Astrocyte of the spinal cord (primary cell): ENCODE measurements around the gene CD82.
A peak's percentile ranks its signal among the peaks of the same experiment; 100 is the strongest.

Experiments
- DNase-seq: peaks from one replicate; pipeline ENCODE4 v3.0.0; 2011; ENCODE audit warnings: low read depth, low spot score
- H3K4me3 ChIP-seq: 2 replicates; pipeline ENCODE4 v1.5.1; 2011; ENCODE audit warnings: low read depth, mild to moderate bottlenecking, low read length, moderate library complexity
- CTCF ChIP-seq: IDR thresholded peaks from 2 replicates; pipeline ENCODE4 v1.5.1; 2012; ENCODE audit warnings: low read depth, mild to moderate bottlenecking, low read length, inconsistent platforms
- in situ Hi-C: cut with HindIII; loops from 2 replicates; pipeline ENCODE4 v1.10.0; 2017; ENCODE audit warnings: low sequenced_read_pairs

Gene CD82

GRCh38 chr11:44651535-44652155, 86.2 kb downstream of the CD82 start:
- no peak overlapping the region for H3K4me3 ChIP-seq
- in situ Hi-C loops: no loop called here
- no peak for DNase-seq
- no peak for TF ChIP-seq CTCF

GRCh38 chr11:44652901-44653644, 87.6 kb downstream of the CD82 start:
- no peak for TF ChIP-seq CTCF
- in situ Hi-C loops: no loop called here
- DNase-seq: no peak
- no peak overlapping the region for H3K4me3 ChIP-seq

- H3K4me3 ChIP-seq: no peak overlapping the region
- DNase-seq: no peak
- TF ChIP-seq CTCF: no peak
- in situ Hi-C loops: no loop called here
Measured at GRCh38 chr11:44654057-44654456, 88.6 kb downstream of the CD82 start.

DNA sequence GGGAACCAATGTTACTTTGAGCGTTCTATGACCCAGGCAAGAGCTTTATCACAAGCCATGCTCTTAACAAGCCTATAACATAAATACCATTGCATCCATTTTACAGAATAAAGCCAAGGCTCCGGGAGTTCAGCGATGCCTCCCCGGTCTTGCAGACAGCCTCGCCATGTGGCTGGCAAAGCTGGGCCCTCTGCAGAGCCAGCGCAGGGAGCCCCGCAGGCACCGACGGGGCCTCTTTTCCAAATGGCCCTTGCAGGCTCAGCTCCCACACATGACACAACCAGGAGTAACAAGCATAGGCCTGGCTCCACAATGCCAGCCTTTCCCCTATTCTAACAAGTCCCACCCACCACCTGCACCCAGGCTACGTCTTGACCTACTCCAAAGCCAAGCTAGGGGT, 89.1 kb downstream of the CD82 start:
- TF ChIP-seq CTCF: no peak
- H3K4me3 ChIP-seq: no peak overlapping the region
- no peak for DNase-seq
- in situ Hi-C loops: no loop called here

DNA sequence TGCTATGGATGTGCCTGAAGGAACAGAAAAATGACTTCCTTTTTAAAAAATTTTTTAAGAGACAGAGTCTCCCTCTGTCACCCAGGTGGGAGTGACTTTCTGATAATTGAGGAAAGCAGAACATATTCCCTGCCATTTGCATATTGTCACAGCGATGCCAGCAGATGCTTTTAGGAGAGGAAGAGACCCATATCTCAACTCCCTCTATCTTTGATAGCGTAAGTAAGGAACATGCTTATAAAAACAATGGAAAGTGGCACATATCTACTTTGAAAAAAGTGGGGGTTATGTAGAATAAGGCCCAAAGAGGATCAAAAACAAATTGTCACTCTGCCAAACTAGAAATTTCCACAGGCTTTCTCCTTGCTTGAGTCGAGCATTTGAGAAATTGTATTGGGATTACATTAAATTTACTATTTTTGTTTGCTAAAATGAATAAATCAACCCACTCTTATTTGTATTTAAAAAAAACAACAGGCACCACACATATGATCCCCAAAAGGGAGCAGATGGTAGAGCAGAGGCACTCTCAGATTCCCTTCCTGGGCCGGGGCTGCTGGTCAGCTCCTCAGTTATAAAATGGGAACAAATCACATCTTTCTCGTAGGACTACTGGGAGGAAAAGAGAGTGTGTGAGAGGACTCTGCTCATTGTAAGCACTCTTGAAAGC, 92.5 kb downstream of the CD82 start:
- no peak for TF ChIP-seq CTCF
- H3K4me3 ChIP-seq: no peak overlapping the region
- in situ Hi-C loops: no loop called here
- DNase-seq: no peak

GRCh38 chr11:44658506-44658850, 93.0 kb downstream of the CD82 start:
- in situ Hi-C loops: no loop called here
- TF ChIP-seq CTCF: peak; percentile 24
- H3K4me3 ChIP-seq: no peak overlapping the region
- no peak for DNase-seq
